NCI-H446 treated with DMSO at 0.1 percent for 48 hours (cell line): ENCODE results near the gene CEMIP.
"Not testable (repeated sequence)": the region's sequence is repeated elsewhere in the genome, so short reads cannot be mapped to it uniquely, and the experiment has no call there.

ENCODE experiments used
- DNase-seq: peaks from one replicate; lab custom pipeline; 2025; lab: John Stamatoyannopoulos, UW

The CEMIP gene

GRCh38 chr15:80953953-80954778 lies 175.0 kb downstream of the CEMIP start:
- no peak for DNase-seq

- peak; percentile 34 for DNase-seq
Observed at GRCh38 chr15:80955571-80956452, 176.6 kb downstream of the CEMIP start.

GRCh38 chr15:80957556-80957955 lies 178.4 kb downstream of the CEMIP start:
- peak; percentile 35 for DNase-seq

- DNase-seq: no peak
Observed at GRCh38 chr15:80957976-80958375, 178.8 kb downstream of the CEMIP start.

GRCh38 chr15:80958818-80959495 lies 179.8 kb downstream of the CEMIP start:
- DNase-seq: no peak

- DNase-seq: not testable (repeated sequence)
Observed at GRCh38 chr15:80965454-80965853, 186.3 kb downstream of the CEMIP start.

- DNase-seq: no peak
Observed at GRCh38 chr15:80966431-80967197, 187.4 kb downstream of the CEMIP start.

GRCh38 chr15:80967451-80967850 lies 188.3 kb downstream of the CEMIP start:
- DNase-seq: peak; percentile 56

GRCh38 chr15:80967991-80968510 lies 188.9 kb downstream of the CEMIP start:
- no peak for DNase-seq

GRCh38 chr15:80969316-80969715 lies 190.1 kb downstream of the CEMIP start:
- DNase-seq: no peak

- DNase-seq: peak; percentile 40
Observed at GRCh38 chr15:80970018-80970657, 191.0 kb downstream of the CEMIP start.

GRCh38 chr15:80970658-80971057 lies 191.5 kb downstream of the CEMIP start:
- DNase-seq: no peak

- DNase-seq: no peak
Observed at GRCh38 chr15:80971143-80971542, 192.0 kb downstream of the CEMIP start.

GRCh38 chr15:80972276-80972675 lies 193.1 kb downstream of the CEMIP start:
- no peak for DNase-seq

- DNase-seq: no peak
Observed at GRCh38 chr15:80974914-80975313, 195.7 kb downstream of the CEMIP start.

- no peak for DNase-seq
Observed at GRCh38 chr15:80976851-80977250, 197.7 kb downstream of the CEMIP start.

- no peak for DNase-seq
Observed at GRCh38 chr15:80977627-80978036, 198.5 kb downstream of the CEMIP start.

GRCh38 chr15:80978685-80979329 lies 199.6 kb downstream of the CEMIP start:
- no peak for DNase-seq

- DNase-seq: no peak
Observed at GRCh38 chr15:80979538-80980200, 200.5 kb downstream of the CEMIP start.

- no peak for DNase-seq
Observed at GRCh38 chr15:80982205-80982604, 203.0 kb downstream of the CEMIP start.
